Activated CD4-positive, alpha-beta memory T cell treated with anti-CD3 and anti-CD28 coated beads, Interleukin-2, amount 10 ng/mL, durations not matched to agents 7 days and 5 days (primary cell): ENCODE data around the gene LRRC59. TPM values are rescaled to one million over a fixed set of nuclear protein-coding genes. Genes with fewer than 3 reads are reported as not detected.
A peak's percentile ranks its signal among the peaks of the same experiment; 100 is the strongest.

Source experiments
- CTCF ChIA-PET: fragments of 350-600 bp; sonication (Branson Sonifier 250); formaldehyde crosslinking; loops from one replicate; lab custom pipeline; 2021; ENCODE audit warnings: antibody characterized with exemption, inconsistent platforms; lab: Charles Lee
- POLR2A ChIA-PET: fragments of 350-600 bp; sonication (Branson Sonifier 250); formaldehyde crosslinking; loops from one replicate; lab custom pipeline; 2021; ENCODE audit warnings: antibody characterized with exemption; lab: Charles Lee
- DNase-seq: peaks from one replicate; pipeline ENCODE4 v3.0.0-alpha.2; 2020
- H3K27ac Mint-ChIP-seq: one replicate; pipeline ENCODE4 v1.8.0; 2021; ENCODE audit warnings: mild to moderate bottlenecking, mixed read lengths
- H3K27me3 Mint-ChIP-seq: one replicate; pipeline ENCODE4 v1.8.0; 2021; ENCODE audit warnings: mixed read lengths
- H3K36me3 Mint-ChIP-seq: one replicate; pipeline ENCODE4 v1.8.0; 2021; ENCODE audit warnings: low read depth, mixed read lengths
- H3K4me1 Mint-ChIP-seq: one replicate; pipeline ENCODE4 v1.8.0; 2021; ENCODE audit warnings: mixed read lengths
- H3K4me3 Mint-ChIP-seq: one replicate; pipeline ENCODE4 v1.8.0; 2021; ENCODE audit warnings: mild to moderate bottlenecking, mixed read lengths
- H3K9me3 Mint-ChIP-seq: one replicate; pipeline ENCODE4 v1.8.0; 2021; ENCODE audit warnings: mixed read lengths
- total RNA-seq, 2 experiments: library from RNA; stranded (reverse); gene quantifications; one replicate each; pipeline ENCODE4 v1.2.3, GENCODE V29; 2021

The LRRC59 gene
- total RNA-seq, 2 experiments from 2014 or later, result 67.1 to 68.9 TPM

GRCh38 chr17:50356418-50356817 lies 40.9 kb downstream of the LRRC59 start:
- Mint-ChIP-seq H3K27me3 (no peaks in the 10 kb centered on the region), H3K4me1 (no peaks in the 10 kb centered on the region), H3K9me3 (no peaks in the 10 kb centered on the region), H3K36me3 (peaks cover 45% of the 10 kb centered on the region), H3K4me3 (no peak overlapping the region), H3K27ac (no peak overlapping the region)
- ChIA-PET CTCF (no interaction called here), POLR2A (no interaction called here)
- no peak for DNase-seq

DNA sequence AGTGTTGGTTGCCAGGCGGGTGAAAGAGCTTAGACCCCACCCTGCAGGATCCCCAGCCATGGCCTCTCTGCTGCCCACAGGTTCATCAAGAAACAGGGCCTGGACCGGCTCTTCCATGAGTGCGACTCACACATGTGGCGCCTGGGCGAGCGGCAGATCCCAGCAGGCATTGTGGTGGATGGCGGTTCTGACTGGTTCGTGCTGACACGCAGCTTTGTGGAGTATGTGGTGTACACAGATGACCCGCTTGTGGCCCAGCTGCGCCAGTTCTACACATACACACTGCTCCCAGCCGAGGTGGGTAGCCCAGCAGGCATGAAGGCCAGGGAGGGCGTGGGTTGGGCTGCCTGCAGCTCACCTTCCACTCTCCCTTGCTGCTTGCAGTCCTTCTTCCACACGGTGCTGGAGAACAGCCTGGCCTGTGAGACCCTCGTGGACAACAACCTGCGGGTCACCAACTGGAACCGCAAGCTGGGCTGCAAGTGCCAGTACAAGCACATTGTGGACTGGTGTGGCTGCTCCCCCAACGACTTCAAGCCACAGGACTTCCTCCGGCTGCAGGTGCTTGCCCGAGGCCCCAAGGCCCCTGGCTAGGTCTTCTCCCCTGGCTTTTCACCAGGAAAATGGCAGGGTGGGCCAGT lies 41.5 kb downstream of the LRRC59 start:
- H3K36me3 Mint-ChIP-seq, result peaks cover 45% of the 10 kb centered on the region
- H3K27me3 Mint-ChIP-seq, result no peaks in the 10 kb centered on the region
- no peak for DNase-seq
- no peak overlapping the region for H3K27ac Mint-ChIP-seq
- H3K4me3 Mint-ChIP-seq, result no peak overlapping the region
- ChIA-PET POLR2A (interaction anchor here (1.3 kb wide), 1 partner anchor 10 kb away, joined by 6 read pairs; the partner anchor contains the start of gene XYLT2), CTCF (no interaction called here)
- H3K9me3 Mint-ChIP-seq, result no peaks in the 10 kb centered on the region
- peaks cover 2% of the 10 kb centered on the region for H3K4me1 Mint-ChIP-seq

DNA sequence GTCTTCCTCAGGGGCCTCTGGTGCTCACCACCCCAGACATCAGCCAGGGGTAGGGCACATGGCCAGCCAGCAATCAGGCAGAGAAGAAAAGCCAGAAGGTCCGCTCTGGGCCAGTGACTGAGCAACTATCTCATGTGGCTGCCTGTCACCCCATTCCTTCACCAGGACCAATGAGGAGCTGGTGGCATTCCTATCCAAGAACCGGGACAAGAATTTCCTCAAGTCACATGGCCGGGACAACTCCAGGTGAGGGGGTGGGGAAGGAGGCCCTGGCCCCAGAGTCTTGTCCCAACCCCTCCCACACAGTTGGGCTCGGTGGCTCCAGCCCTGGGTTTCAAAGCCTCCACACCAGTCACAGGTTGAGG lies 42.0 kb downstream of the LRRC59 start:
- POLR2A ChIA-PET, result interaction anchor here (1.3 kb wide), 1 partner anchor 9 kb away, joined by 6 read pairs; the partner anchor contains the start of gene XYLT2
- no peak overlapping the region for H3K27ac Mint-ChIP-seq
- H3K27me3 Mint-ChIP-seq, result no peaks in the 10 kb centered on the region
- H3K9me3 Mint-ChIP-seq, result no peaks in the 10 kb centered on the region
- CTCF ChIA-PET, result no interaction called here
- DNase-seq, result no peak
- peaks cover 45% of the 10 kb centered on the region for H3K36me3 Mint-ChIP-seq
- H3K4me3 Mint-ChIP-seq, result no peak overlapping the region
- H3K4me1 Mint-ChIP-seq, result peaks cover 2% of the 10 kb centered on the region

DNA sequence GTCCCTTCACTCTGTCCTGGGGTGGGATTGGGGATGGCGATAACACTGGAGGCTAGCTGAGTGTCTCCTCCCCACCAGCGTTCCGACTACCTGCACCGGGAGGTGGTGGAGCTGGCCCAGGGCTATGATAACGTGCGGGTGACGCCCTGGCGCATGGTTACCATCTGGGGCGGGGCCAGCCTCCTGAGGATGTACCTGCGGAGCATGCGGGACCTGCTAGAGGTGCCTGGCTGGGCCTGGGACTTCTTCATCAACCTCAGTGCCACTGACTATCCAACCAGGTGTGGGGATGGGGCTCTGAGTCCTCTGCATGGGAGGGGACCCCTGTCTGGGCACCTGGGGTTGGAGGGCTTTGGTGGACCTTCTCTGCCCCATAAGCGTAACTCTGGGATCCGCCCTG lies 42.5 kb downstream of the LRRC59 start:
- ChIA-PET POLR2A (interaction anchor here (0.8 to 1.3 kb wide), 2 partner anchors 9 to 14 kb away, joined by 3 to 6 read pairs; partner anchors contain the start of gene XYLT2), CTCF (no interaction called here)
- peaks cover 45% of the 10 kb centered on the region for H3K36me3 Mint-ChIP-seq
- H3K27ac Mint-ChIP-seq, result no peak overlapping the region
- no peak for DNase-seq
- no peaks in the 10 kb centered on the region for H3K9me3 Mint-ChIP-seq
- peaks cover 2% of the 10 kb centered on the region for H3K4me1 Mint-ChIP-seq
- no peak overlapping the region for H3K4me3 Mint-ChIP-seq
- H3K27me3 Mint-ChIP-seq, result no peaks in the 10 kb centered on the region

GRCh38 chr17:50354198-50354597 lies 43.1 kb downstream of the LRRC59 start:
- Mint-ChIP-seq H3K36me3 (peaks cover 45% of the 10 kb centered on the region), H3K4me1 (peaks cover 4% of the 10 kb centered on the region), H3K27ac (no peak overlapping the region), H3K27me3 (no peaks in the 10 kb centered on the region), H3K9me3 (no peaks in the 10 kb centered on the region), H3K4me3 (no peak overlapping the region)
- POLR2A ChIA-PET, result interaction anchor here (0.8 kb wide), 1 partner anchor 14 kb away, joined by 3 read pairs; no protein-coding TSS in a partner anchor
- CTCF ChIA-PET, result no interaction called here
- no peak for DNase-seq

DNA sequence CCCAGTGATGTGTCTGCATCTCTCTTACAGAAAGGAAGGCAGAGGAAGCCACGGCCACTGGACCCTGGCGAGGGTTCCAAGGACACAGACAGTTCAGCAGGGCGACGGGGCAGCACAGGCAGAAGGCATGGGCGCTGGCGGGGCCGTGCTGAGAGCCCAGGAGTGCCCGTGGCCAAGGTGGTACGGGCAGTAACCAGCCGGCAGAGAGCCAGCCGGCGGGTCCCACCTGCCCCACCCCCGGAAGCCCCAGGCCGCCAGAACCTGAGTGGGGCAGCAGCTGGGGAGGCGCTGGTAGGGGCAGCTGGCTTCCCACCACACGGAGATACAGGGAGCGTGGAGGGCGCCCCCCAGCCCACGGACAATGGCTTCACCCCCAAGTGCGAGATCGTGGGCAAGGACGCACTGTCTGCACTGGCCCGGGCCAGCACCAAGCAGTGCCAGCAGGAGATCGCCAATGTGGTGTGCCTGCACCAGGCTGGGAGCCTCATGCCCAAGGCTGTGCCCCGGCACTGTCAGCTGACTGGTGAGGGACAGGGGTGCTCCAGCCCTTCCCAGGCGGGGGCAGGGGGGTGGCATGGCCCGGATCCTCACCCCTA lies 43.6 kb downstream of the LRRC59 start:
- DNase-seq, result no peak
- CTCF ChIA-PET, result no interaction called here

DNA sequence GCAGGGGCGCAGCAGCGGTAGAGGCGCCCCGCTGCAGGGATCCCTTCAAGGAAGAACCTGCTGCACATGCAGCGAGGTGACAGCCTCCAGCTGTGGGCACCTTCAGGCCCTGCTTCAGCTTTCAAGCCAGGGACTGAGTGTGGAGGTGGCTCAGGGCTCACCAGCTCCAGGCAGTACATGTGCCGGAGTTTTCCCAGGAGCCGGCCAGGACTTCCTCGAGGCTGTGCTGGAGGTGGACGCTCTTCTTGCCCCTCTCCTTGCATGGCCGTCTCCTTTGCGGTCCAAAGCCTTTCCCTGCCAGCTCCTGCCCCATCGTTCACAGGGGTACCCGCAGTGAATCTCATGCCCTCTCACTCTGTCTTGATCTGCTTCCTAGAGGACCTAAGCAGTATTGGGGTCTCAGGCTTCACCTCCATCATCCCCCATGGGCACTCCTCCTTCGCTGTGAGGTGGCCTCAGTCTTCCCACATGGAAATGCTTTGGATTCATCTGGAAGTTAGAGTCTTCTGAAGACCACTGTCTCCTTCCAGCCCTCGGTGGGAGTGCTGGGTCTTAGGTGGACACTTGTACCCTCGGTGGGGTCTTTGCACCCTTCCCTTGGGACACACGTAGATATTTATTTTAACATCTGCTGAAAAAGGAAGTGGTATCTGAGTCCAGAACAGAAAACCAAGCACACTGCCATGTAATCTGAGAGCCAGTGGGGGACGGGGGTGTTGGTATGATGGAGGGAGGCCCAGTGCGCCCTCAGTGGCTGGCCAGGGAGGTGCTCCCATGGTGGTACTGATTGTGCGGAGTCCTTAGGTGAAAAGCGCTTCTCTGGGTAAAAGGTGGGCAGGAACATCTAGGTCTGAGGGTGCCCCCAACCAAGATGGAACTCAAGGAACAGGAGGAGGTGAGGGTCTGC lies 44.4 kb downstream of the LRRC59 start:
- CTCF ChIA-PET, result interaction anchor here (2.4 kb wide), 1 partner anchor 9 kb away, joined by 11 read pairs; no protein-coding TSS in a partner anchor
- Mint-ChIP-seq H3K27ac (no peak overlapping the region), H3K4me3 (no peak overlapping the region), H3K27me3 (no peaks in the 10 kb centered on the region), H3K4me1 (peaks cover 16% of the 10 kb centered on the region), H3K36me3 (peaks cover 38% of the 10 kb centered on the region), H3K9me3 (no peaks in the 10 kb centered on the region)
- POLR2A ChIA-PET, result interaction anchor here (1.1 to 7.8 kb wide), 2 partner anchors 8 to 44 kb away, joined by 5 to 60 read pairs; partner anchors contain the start of gene LRRC59
- no peak for DNase-seq

More for the DNA sequence above, 43.6 kb downstream of the LRRC59 start:
- peaks cover 9% of the 10 kb centered on the region for H3K4me1 Mint-ChIP-seq
- POLR2A ChIA-PET, result interaction anchor here (0.8 kb wide), 1 partner anchor 15 kb away, joined by 3 read pairs; no protein-coding TSS in a partner anchor
- H3K36me3 Mint-ChIP-seq, result peaks cover 43% of the 10 kb centered on the region
- no peak overlapping the region for H3K27ac Mint-ChIP-seq
- H3K9me3 Mint-ChIP-seq, result no peaks in the 10 kb centered on the region
- no peaks in the 10 kb centered on the region for H3K27me3 Mint-ChIP-seq
- no peak overlapping the region for H3K4me3 Mint-ChIP-seq

DNA sequence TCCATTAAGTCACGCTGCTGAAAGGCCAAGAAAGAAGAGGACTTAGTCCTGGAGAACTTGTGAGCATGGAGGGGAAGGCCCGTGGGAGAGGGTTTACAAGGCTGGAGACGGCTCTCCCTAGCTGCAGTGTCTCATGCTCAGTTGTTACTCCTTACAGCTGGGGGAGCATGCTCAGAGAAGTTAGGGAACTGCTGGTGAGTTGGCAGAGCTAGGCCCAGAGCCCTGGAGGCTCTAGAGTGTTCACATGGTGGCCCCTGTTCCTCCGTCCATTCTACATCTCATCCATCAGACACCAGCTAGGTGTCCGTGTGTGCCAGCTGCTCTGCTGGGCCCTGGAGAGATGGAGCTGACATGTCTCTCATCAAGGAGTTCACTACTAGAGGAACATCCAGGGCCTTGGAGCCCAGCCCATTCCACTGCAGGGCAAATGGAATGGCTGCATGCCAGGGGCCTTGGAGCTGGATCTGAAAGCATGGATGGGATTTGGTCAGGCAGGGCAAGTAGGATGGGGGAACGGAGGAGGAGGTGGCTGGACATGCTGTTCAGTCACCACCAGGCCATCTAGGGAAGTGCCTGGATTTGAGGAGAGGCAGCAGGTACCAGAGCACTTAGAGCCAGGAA lies 45.1 kb downstream of the LRRC59 start:
- ChIA-PET POLR2A (interaction anchor here (1.1 to 7.8 kb wide), 2 partner anchors 9 to 45 kb away, joined by 5 to 60 read pairs; partner anchors contain the start of gene LRRC59), CTCF (interaction anchor here (2.4 kb wide), 1 partner anchor 9 kb away, joined by 11 read pairs; no protein-coding TSS in a partner anchor)
- Mint-ChIP-seq H3K4me1 (peaks cover 24% of the 10 kb centered on the region), H3K4me3 (no peak overlapping the region), H3K27ac (no peak overlapping the region), H3K36me3 (peaks cover 35% of the 10 kb centered on the region), H3K9me3 (no peaks in the 10 kb centered on the region), H3K27me3 (no peaks in the 10 kb centered on the region)
- DNase-seq, result no peak

DNA sequence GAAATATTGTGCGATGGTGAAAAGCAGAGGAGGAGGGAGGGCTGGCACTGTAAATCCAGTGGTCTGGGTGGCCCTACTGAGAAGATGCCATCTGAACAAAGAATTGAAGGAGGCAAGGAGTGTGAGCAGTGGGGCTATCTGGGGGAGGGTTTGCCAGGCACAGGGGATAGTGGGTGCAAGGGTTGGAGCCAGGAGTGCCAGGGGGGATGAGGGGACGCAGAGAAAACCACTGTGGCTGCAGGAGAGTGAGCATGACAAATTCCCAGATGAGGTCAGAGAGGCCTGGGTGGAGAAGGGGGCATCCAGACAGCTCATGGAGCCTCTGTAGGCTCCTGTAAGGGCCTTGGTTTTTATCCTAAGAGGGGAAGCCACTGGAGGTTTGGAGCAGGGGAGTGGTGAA lies 46.6 kb downstream of the LRRC59 start:
- no peak for DNase-seq
- H3K36me3 Mint-ChIP-seq, result peaks cover 24% of the 10 kb centered on the region
- H3K4me3 Mint-ChIP-seq, result no peak overlapping the region
- no peak overlapping the region for H3K27ac Mint-ChIP-seq
- H3K9me3 Mint-ChIP-seq, result no peaks in the 10 kb centered on the region
- ChIA-PET CTCF (interaction anchor here (2.4 kb wide), 1 partner anchor 11 kb away, joined by 11 read pairs; no protein-coding TSS in a partner anchor), POLR2A (interaction anchor here (7.8 kb wide), 1 partner anchor 11 kb away, joined by 60 read pairs; no protein-coding TSS in a partner anchor)
- no peaks in the 10 kb centered on the region for H3K27me3 Mint-ChIP-seq
- H3K4me1 Mint-ChIP-seq, result peaks cover 32% of the 10 kb centered on the region

GRCh38 chr17:50349243-50349600 lies 48.1 kb downstream of the LRRC59 start:
- CTCF ChIA-PET, result interaction anchor here (2.4 to 5.1 kb wide), 2 partner anchors 12 to 48 kb away, joined by 12 to 37 read pairs; partner anchors contain the start of gene LRRC59
- Mint-ChIP-seq H3K4me3 (peak overlapping the region; percentile 35), H3K4me1 (peaks cover 41% of the 10 kb centered on the region), H3K27ac (peak overlapping the region; percentile 42), H3K27me3 (no peaks in the 10 kb centered on the region), H3K9me3 (no peaks in the 10 kb centered on the region), H3K36me3 (peaks cover 10% of the 10 kb centered on the region)
- POLR2A ChIA-PET, result interaction anchor here (1.8 to 7.8 kb wide), 3 partner anchors 12 to 48 kb away, joined by 7 to 60 read pairs (median 56); partner anchors contain the start of genes EME1, LRRC59 and MRPL27
- DNase-seq, result no peak

GRCh38 chr17:50348522-50349242 lies 48.6 kb downstream of the LRRC59 start:
- ChIA-PET CTCF (interaction anchor here (2.4 to 5.1 kb wide), 2 partner anchors 13 to 48 kb away, joined by 12 to 37 read pairs; partner anchors contain the start of gene LRRC59), POLR2A (interaction anchor here (0.6 to 7.8 kb wide), 4 partner anchors 13 to 97 kb away, joined by 3 to 60 read pairs (median 32); partner anchors contain the start of genes EME1, LRRC59 and MRPL27)
- peak overlapping the region; percentile 35 for H3K4me3 Mint-ChIP-seq
- DNase-seq, result no peak
- peaks cover 41% of the 10 kb centered on the region for H3K4me1 Mint-ChIP-seq
- no peaks in the 10 kb centered on the region for H3K9me3 Mint-ChIP-seq
- peaks cover 9% of the 10 kb centered on the region for H3K36me3 Mint-ChIP-seq
- H3K27ac Mint-ChIP-seq, result peak overlapping the region; percentile 42
- no peaks in the 10 kb centered on the region for H3K27me3 Mint-ChIP-seq
